ENCODE measurements around the gene ZAP70.

The ZAP70 gene

DNA sequence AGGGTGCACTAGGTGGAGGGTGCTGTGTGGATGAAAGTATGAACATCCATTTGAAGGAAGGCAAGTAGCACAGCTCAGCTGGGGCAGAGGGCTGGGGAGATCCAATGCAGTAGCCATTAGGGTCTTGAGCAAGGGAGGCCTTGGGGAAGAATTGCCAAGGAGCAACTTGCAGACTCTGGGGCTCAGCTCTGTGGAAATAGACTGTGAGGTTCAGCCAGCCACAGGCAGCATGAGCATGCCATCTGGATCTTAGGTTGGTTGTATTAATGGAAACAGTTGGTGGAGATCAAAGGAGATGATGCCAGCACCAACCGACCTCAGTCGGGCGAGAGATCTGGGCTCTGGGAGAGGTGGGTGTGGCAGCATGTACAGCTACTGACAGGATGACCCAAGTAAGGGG, 5.6 kb downstream of the ZAP70 start:
- no peak for DNase-seq (ENCODE audit: extremely low read depth, low read depth)
- TF ChIP-seq, protein P1, sequence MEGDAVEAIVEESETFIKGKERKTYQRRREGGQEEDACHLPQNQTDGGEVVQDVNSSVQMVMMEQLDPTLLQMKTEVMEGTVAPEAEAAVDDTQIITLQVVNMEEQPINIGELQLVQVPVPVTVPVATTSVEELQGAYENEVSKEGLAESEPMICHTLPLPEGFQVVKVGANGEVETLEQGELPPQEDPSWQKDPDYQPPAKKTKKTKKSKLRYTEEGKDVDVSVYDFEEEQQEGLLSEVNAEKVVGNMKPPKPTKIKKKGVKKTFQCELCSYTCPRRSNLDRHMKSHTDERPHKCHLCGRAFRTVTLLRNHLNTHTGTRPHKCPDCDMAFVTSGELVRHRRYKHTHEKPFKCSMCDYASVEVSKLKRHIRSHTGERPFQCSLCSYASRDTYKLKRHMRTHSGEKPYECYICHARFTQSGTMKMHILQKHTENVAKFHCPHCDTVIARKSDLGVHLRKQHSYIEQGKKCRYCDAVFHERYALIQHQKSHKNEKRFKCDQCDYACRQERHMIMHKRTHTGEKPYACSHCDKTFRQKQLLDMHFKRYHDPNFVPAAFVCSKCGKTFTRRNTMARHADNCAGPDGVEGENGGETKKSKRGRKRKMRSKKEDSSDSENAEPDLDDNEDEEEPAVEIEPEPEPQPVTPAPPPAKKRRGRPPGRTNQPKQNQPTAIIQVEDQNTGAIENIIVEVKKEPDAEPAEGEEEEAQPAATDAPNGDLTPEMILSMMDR (IDR thresholded peaks at IDR 0.05; ENCODE audit: low read depth, low read length): no peak

DNA sequence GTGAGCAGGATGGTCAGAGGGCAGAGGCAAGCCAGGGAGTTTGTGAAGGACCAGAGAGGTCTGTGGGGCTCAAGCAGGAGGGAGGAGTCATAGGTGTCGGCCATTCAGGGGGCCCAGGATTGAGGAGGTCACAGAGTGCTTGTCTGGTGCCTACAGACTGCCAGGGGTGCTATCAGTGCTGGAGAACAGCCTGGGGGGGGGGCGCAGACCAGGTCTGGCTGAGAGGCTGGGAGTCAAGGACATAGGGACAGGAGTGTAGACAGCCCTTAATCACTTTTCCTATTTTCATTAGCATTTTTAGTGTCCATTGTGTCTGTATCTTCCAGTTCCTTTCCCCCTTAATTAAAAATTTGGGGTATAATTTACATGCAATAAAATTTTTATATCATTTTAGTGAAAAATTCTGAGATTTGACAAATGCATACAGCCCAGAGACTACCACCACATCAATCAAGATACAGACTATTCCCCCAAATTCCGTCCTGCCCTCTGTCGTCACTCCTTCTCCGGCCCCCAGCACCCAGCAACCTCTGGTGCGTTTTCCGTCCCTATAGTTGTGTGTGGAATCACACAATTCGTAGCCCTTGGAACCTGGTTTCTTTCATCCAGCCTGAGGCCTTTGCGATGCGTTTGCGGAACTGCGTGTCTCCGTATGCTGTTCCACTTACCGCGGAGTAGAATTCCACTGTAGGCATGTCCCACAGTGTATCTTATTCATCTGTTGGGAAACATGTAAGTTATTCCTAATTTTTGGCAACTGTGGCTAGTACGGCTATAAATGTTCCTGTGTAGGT, 6.2 kb downstream of the ZAP70 start:
- TF ChIP-seq, protein P1 (IDR thresholded peaks at IDR 0.05; ENCODE audit: low read depth, low read length): no peak

GRCh38 chr2:97720746-97721145, 7.4 kb downstream of the ZAP70 start:
- DNase-seq (ENCODE audit: extremely low read depth, low read depth): no peak
- TF ChIP-seq, protein P1 (IDR thresholded peaks at IDR 0.05; ENCODE audit: low read depth, low read length): no peak

More for the DNA sequence above, 6.2 kb downstream of the ZAP70 start:
- no peak for DNase-seq (ENCODE audit: extremely low read depth, low read depth)

- TF ChIP-seq, protein P1 (IDR thresholded peaks at IDR 0.05; ENCODE audit: low read depth, low read length): no peak
- no peak for DNase-seq (ENCODE audit: extremely low read depth, low read depth)
Measured at GRCh38 chr2:97722227-97722626, 8.9 kb downstream of the ZAP70 start.

DNA sequence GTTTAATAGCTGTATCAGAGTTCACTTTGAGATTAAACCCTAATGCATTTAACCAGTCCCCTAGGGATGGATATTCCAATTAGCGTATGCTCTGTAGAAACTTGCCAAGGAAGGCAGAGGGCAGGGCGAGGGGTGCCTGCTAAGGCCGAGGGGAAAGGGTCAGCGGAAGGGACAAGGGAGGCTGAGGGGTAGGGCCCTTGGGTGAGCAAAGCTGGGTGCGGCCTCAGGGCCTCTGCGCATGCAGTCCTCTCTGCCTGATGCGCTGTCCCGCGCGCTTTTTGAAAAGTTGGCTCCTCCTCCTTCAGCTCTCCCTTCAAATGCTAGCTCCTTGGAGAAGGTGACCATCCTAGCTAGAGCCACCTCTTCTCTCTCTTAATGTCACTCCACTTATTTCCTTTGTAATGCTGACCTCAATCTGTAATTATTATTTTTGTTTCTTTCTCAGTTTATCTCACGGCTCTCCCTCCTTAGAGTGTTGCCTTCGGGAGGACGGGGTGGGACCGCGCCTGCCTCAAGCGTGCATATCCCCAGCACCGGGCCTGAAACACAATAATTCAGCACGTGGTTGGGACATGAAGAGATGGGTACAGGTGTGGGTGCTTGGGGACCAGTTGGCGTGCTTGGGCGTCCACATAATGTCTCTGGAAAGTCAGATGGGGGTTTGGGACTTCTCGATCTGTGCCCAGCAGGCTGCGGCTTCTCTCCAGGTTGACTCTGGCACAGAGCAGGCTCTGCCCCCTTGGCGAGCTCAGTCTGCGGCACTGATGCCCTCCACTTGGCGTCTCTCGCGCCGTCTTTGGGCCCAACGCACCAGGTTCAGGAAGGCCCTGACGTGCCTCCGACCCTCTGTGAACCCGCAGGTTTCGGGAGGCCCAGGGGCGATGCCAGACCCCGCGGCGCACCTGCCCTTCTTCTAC, 10.0 kb downstream of the ZAP70 start:
- no peak for DNase-seq (ENCODE audit: extremely low read depth, low read depth)
- TF ChIP-seq, protein P1 (IDR thresholded peaks at IDR 0.05; ENCODE audit: low read depth, low read length): no peak

- TF ChIP-seq, protein P1 (IDR thresholded peaks at IDR 0.05; ENCODE audit: low read depth, low read length): no peak
- no peak for DNase-seq (ENCODE audit: extremely low read depth, low read depth)
Measured at GRCh38 chr2:97724073-97724410, 10.7 kb downstream of the ZAP70 start.

GRCh38 chr2:97724501-97724900, 11.1 kb downstream of the ZAP70 start:
- DNase-seq (ENCODE audit: extremely low read depth, low read depth): no peak
- TF ChIP-seq, protein P1 (IDR thresholded peaks at IDR 0.05; ENCODE audit: low read depth, low read length): no peak

All from AG09319 (cell line).